Activated effector memory CD4-positive, alpha-beta T cell treated with Interleukin-2 at 50 U/mL for 16 hours (primary cell): Measurements from ENCODE around the gene MLLT3.

ENCODE experiments used
- DNase-seq: peaks from one replicate; pipeline ENCODE4 v3.0.0-alpha.2; 2020

MLLT3 gene

DNA sequence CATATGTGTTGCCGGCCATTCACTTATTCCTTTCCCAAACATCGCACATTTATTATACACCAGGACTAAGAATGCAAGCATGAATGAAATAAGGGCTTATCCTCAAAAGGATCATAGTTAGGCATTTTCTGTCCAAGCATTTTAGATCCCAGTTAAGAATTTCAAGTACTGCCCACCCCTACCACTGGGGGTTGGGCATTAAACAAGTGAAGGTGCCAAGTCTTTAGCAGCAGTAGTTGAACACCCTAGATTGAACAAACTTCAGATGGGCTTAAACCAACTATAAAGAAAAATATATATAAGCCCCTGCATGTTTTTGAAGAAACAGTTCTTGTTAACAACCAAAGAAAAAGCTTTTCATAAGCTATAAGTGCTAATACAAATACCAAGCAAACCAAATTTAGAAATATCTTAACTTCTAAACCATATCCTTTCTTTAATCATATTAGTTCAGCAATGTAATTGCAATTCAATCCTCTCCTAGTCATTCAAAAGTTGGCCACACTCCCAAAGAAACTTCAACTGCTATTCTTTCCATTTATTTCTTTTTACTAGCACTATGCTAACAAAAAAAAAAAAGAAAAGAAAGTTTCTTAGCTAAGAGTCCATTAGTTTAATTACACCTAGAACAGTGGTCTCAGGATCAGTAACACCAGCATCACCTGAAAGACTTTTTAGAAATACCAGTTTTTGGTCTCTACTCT is 149.8 kb downstream of the MLLT3 start:
- no peak for DNase-seq

- DNase-seq: no peak
Observed at GRCh38 chr9:20466328-20467008, 155.8 kb downstream of the MLLT3 start.

GRCh38 chr9:20464242-20464641 is 158.1 kb downstream of the MLLT3 start:
- no peak for DNase-seq

- DNase-seq: no peak
Observed at GRCh38 chr9:20463823-20464222, 158.5 kb downstream of the MLLT3 start.

DNA sequence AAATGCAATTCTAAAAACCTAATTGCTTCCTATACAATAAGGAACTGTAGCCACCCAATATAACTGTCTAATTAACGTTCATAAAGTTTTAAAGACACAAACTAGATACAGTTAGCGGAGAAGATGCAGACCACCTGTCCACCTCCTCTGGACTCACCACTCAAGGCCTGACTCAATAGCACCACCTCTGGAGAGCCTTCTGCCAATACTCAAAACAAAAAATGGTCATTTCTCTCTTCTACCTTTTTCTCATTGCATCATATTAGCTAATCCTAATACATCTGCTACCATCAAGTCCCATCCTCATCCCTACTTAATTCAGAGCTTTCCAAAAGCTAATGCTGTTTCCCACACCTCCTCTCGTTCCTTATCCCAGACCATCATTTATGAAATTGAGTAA is 159.9 kb downstream of the MLLT3 start:
- no peak for DNase-seq

DNA sequence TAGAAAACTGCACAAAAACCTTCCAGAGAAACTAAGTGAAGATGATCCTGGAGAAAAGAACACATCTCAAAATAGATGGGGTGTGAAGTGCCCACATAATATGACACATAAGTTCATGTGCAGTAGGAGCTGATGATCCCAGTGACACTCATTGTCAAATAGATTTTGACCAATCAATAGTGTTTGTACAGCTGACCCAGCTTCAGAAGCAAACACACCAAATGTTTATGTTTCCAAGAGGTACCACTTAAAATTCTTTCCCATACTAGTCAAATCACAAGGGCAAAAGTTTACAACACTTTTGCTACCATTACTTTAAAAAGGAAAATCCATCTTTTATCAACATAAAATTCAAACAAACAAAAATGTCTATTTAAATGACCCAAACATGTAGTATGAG is 175.0 kb downstream of the MLLT3 start:
- DNase-seq: no peak

- DNase-seq: no peak
Observed at GRCh38 chr9:20446248-20446647, 176.1 kb downstream of the MLLT3 start.

DNA sequence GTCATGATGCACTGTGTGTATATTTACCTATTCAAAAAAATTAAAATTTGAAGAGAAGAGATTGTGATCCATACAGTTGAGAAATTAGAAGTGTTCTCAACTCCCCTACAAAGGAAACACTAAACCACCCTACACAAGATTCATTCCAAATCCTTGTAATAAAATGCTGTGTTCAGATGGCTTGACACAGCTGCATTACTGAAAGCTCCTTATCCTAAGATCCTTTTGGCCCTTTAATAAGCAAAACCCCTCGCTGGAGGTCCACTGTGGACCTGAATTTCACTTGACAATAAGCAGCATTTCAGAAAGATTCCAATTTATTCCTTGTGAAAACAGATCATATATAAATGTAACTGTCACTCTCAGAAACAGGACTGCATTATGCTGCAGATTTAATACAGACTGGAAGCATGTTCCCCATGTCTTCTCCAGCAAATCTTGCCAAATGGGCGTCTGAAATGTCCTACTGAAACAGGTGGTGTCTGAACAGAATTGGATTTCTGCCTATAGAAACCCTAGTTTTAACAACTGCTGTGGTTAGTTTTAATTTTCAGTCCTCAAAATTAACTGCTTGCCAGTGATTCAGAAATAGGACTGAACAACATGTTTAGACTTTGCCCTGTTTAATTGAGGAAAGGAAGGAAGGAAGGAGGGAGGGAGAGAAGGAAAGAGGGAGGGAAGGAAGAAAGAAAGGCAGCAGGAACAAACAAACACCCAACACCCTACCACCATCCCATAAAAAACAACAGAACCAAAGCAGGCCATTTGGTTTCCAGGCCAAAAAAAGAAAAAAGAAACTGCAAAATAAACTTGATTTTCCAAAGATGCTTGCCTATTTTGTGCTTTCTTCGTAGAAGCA is 179.6 kb downstream of the MLLT3 start:
- no peak for DNase-seq

DNA sequence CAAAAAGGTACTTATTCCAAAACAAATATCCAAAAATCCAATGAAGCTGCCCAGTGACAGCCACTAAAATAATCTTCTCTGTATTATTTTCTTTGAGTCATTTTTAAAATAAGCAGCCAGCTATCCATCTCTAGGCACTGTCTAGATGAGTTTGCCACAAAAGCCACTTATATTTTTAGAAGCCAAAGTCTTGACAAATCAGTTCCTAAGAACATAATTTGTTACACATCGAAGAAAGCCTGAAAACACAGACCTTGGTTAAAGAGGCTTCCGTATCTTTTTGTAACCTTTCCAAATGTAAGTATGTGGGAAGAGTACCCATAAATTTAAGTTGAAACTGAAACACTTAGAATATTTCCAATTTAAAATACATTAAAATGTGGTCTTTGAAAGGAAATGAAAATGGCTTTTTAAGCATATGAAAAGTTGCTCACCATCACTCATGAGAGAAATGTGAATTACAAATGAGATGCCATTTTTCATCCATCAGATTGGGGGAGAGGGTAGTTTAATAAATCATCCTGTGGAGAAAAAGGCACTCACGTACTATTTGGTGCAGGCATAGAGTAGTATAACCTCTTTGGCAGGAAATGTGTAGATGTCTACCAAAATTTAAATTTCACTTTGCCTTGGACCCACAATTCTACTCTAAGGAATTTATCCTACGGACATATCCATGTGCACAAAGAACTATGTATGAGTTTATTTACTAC is 180.4 kb downstream of the MLLT3 start:
- DNase-seq: no peak

DNA sequence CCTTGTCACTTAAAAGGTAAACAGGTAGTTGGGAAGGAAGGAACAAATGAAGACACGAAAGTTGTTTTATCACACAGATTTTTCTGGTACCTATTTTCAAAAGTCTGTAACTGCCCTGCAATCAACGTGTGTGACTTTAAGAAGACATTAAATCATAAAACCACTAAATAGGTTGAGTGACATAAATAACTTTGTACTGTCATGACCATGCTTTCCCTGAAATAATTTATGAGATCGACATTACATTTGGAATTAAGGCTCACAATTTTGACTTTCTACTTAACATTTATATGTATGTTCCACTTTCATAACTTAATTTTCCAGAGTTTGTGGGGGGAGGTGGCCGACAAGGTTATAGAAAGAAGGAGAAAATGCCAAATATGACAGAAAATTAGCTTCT is 181.1 kb downstream of the MLLT3 start:
- DNase-seq: no peak

- no peak for DNase-seq
Observed at GRCh38 chr9:20437476-20437875, 184.8 kb downstream of the MLLT3 start.

- no peak for DNase-seq
Observed at GRCh38 chr9:20436476-20437195, 185.7 kb downstream of the MLLT3 start.

- DNase-seq: no peak
Observed at GRCh38 chr9:20428976-20429375, 193.3 kb downstream of the MLLT3 start.

GRCh38 chr9:20427359-20427758 is 194.9 kb downstream of the MLLT3 start:
- DNase-seq: no peak

DNA sequence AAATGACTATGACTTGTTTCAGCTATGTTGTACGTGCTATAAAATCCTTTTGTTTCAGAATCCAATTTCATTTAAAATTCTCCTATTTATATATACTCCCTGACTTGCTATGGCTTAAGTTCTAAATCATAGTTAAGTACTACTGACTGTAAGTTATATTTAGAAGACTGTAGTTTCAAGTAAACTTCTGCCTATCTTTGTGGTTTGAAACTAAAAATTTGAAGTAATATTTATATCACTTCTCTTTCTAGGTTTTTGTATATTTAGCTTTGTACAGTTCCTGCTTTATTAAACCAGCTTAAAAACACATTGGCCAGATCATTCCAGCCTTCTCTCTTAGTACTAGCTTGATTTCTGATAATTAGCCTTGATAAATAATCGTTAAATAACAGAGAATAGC is 196.3 kb downstream of the MLLT3 start:
- no peak for DNase-seq

GRCh38 chr9:20419533-20419932 is 202.8 kb downstream of the MLLT3 start:
- no peak for DNase-seq

GRCh38 chr9:20418485-20418884 is 203.8 kb downstream of the MLLT3 start:
- DNase-seq: no peak

DNA sequence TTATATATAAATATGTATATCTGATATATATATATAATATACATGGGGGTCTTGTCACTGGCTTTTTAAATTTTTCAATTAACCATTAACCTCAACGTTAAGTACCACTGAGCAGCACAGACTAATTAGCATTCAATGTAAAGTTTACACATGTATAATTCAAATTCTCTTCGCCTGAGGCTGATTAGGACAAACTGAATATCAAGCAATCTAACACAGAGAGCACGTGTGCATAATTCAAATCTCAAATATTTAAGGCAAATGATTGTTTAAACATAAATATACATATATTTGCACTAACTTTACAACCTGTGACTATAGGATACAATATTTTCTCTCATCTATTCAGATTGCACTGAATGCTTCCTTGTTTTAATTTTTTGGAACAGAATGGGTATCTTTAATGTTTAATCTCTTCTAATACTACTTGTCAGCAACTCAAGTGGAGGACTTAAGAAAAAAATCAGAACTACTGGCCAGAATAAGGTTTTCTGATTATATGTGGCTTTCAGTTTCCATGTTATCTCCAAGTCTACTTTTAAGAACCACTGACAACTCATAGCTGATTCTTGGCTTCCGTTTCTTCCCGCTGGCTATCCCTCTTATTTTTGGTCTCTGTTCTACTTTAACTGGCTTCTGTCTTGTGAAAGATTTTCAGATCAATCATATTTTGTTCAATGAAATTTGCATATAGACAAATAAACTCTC is 204.8 kb downstream of the MLLT3 start:
- DNase-seq: no peak

DNA sequence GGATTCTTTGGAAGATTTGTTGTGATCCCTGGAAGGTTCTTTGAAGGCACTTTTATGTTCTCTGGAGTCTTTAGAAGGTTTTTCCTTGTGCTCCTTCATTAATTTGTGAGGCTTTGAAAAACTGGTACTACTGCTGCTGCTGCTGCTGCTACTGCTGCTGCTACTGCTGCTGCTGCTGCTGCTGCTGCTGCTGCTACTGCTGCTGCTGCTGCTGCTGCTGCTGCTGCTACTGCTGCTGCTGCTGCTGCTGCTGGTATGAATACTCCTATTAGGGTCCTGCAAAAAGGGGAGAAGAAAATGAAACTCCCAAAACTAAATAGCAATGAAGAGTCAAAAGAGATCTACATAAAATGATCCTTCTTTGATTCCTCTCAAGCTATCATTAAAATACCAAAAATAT is 208.1 kb downstream of the MLLT3 start:
- no peak for DNase-seq

DNA sequence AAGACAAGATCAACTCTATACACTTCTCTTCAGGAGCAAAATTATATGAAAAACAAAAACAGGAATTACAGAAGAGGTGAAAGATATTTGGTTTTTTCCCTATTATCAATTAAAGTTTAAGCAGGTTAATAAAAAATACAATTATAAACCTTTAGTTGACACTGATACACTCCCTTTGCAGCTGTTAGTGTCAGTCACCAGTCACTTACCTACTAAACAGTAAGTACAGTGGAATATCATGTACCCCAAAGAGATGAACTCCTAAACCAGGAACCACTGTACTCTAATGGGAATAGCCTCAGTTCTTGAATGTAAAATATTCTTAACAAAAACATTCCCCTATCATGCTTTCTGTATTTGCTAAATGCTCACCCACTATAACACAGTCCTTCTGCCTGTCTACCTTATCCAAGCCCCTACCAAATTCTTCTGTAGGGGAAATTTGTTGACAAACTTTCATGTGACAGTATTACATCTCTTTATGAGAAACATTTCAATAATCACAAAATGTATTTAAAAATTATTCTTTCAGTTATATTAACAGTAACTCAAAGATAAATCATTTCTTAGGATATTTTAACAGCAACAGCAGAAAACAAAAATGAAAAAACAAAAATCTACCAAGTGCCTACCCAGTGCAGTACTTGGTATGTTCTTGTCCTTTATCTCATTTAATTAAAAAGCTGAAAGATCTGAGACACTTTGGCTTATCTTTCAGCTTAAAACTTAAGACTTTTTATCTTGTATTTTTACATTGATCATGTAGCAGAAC is 212.8 kb downstream of the MLLT3 start:
- no peak for DNase-seq

GRCh38 chr9:20408513-20408912 is 213.8 kb downstream of the MLLT3 start:
- DNase-seq: no peak
